Measurements from ENCODE around the gene VWA3B. TPM values are rescaled to one million over a fixed set of nuclear protein-coding genes. Genes with fewer than 3 reads are reported as not detected.

VWA3B gene
- polyA plus RNA-seq, 3 donors: not detected

DNA sequence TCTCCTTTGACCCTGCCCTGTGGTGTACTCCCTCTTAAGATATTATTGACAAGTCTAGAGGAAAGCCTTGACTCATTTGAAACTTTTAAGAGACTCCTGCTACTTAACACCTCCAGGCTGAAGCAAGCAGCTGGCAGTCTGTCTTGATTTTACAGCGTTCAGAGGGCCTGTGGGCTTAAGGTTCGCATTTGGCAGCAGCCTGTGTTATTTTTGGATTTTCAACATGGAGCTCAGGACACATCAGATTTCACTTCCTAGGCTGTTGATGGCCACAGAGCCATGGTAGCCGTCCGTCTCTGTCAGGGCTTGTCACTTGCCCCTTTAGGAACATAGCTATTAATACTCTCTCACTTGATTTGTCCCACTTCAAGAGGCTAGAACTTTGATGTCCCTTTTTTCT is 73.6 kb downstream of the VWA3B start:
- Histone ChIP-seq H3K27ac (ENCODE audit: low read depth in 1 of 2, low read length in 2 of 2) (no peak overlapping the region), H3K4me3 (replicated peaks in 1 of 3; ENCODE audit: low read depth in 2 of 3, low read length in 3 of 3) (no peak overlapping the region), H3K79me2 (ENCODE audit: insufficient read depth, low read length) (no peaks in the 10 kb centered on the region), H3K4me2 (replicated peaks; ENCODE audit: extremely low read depth, low read length, poor library complexity, severe bottlenecking) (no peak overlapping the region), H2AFZ (ENCODE audit: insufficient read depth, low read depth, low read length, poor library complexity, severe bottlenecking) (no peak overlapping the region), H3K36me3 (replicated peaks in 1 of 2; ENCODE audit: control insufficient read depth in 1 of 2, insufficient read depth in 2 of 2, low read length in 2 of 2) (no peaks in the 10 kb centered on the region), H3K9me3 (replicated peaks in 1 of 2; ENCODE audit: control insufficient read depth in 1 of 2, insufficient read depth in 1 of 2, low read length in 2 of 2) (no peaks in the 10 kb centered on the region), H3K27me3 (ENCODE audit: control insufficient read depth in 2 of 2, insufficient read depth in 2 of 2, low read length in 2 of 2) (peaks cover 0 to 3% of the 10 kb centered on the region in 2 donors), H4K20me1 (ENCODE audit: insufficient read depth, low read length) (no peaks in the 10 kb centered on the region), H3K9ac (ENCODE audit: insufficient read depth, low read length, poor library complexity, severe bottlenecking) (no peak overlapping the region), H3K4me1 (ENCODE audit: control insufficient read depth in 1 of 2, insufficient read depth in 2 of 2, low read length in 2 of 2) (no peaks in the 10 kb centered on the region)
- no peak for DNase-seq
- H3K4me1 Mint-ChIP-seq: no peaks in the 10 kb centered on the region
- peaks cover 0 to 2% (median 0%) of the 10 kb centered on the region in 7 donors for H3K9me3 Mint-ChIP-seq
- TF ChIP-seq CTCF (IDR thresholded peaks at IDR 0.05): no peak
- no peak overlapping the region for H3K4me3 Mint-ChIP-seq
- no peaks in the 10 kb centered on the region for H3K36me3 Mint-ChIP-seq
- 89% methylated on average over 4 of the region's 4 CpGs for WGBS (ENCODE audit: insufficient coverage)
- peaks cover 7 to 21% (median 15%) of the 10 kb centered on the region in 3 donors for H3K27me3 Mint-ChIP-seq (ENCODE audit: low read depth in 3 of 3)
- H3K27ac Mint-ChIP-seq: no peak overlapping the region
- intact Hi-C loops (cut with micrococcal nuclease): no loop called here

DNA sequence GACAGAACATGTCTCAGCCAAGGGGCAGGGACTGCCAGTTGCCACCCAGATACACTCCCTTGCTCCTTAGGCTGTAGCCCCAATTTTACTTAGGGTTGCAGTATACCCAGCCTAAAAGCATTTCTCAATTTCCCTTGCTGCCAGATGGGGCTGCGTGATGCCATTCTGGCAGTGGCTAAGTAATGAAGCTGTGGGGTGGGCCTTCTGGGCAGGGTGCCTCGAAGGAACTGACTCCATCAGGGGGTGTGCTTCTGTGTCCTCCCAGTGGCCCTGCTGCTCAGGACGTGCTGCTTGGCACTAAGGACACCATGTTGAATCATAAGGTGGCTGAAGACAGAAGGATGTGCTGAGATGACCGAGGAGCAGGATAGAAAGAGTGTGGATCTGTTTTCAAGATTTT is 74.2 kb downstream of the VWA3B start:
- H3K36me3 ChIP-seq (replicated peaks in 1 of 2; ENCODE audit: control insufficient read depth in 1 of 2, insufficient read depth in 2 of 2, low read length in 2 of 2): no peaks in the 10 kb centered on the region
- intact Hi-C loops (cut with micrococcal nuclease): no loop called here
- peaks cover 0 to 3% of the 10 kb centered on the region in 2 donors for H3K27me3 ChIP-seq (ENCODE audit: control insufficient read depth in 2 of 2, insufficient read depth in 2 of 2, low read length in 2 of 2)
- H3K27ac ChIP-seq (ENCODE audit: low read depth in 1 of 2, low read length in 2 of 2): no peak overlapping the region
- H3K9ac ChIP-seq (ENCODE audit: insufficient read depth, low read length, poor library complexity, severe bottlenecking): no peak overlapping the region
- H3K27me3 Mint-ChIP-seq (ENCODE audit: low read depth in 3 of 3): peaks cover 10 to 19% (median 15%) of the 10 kb centered on the region in 3 donors
- H4K20me1 ChIP-seq (ENCODE audit: insufficient read depth, low read length): no peaks in the 10 kb centered on the region
- H3K79me2 ChIP-seq (ENCODE audit: insufficient read depth, low read length): no peaks in the 10 kb centered on the region
- no peak overlapping the region for H3K4me3 Mint-ChIP-seq
- no peaks in the 10 kb centered on the region for H3K9me3 ChIP-seq (replicated peaks in 1 of 2; ENCODE audit: control insufficient read depth in 1 of 2, insufficient read depth in 1 of 2, low read length in 2 of 2)
- 69% methylated on average over 2 of the region's 4 CpGs for whole genome bisulfite sequencing (ENCODE audit: insufficient coverage)
- no peak overlapping the region for H3K4me3 ChIP-seq (replicated peaks in 1 of 3; ENCODE audit: low read depth in 2 of 3, low read length in 3 of 3)
- no peak overlapping the region for H3K27ac Mint-ChIP-seq
- DNase-seq: no peak
- H3K4me1 Mint-ChIP-seq: no peaks in the 10 kb centered on the region
- H3K36me3 Mint-ChIP-seq: no peaks in the 10 kb centered on the region
- H3K4me1 ChIP-seq (ENCODE audit: control insufficient read depth in 1 of 2, insufficient read depth in 2 of 2, low read length in 2 of 2): no peaks in the 10 kb centered on the region
- TF ChIP-seq CTCF (IDR thresholded peaks at IDR 0.05): no peak
- H3K9me3 Mint-ChIP-seq: peaks cover 0 to 2% (median 0%) of the 10 kb centered on the region in 7 donors
- H3K4me2 ChIP-seq (replicated peaks; ENCODE audit: extremely low read depth, low read length, poor library complexity, severe bottlenecking): no peak overlapping the region
- H2AFZ ChIP-seq (ENCODE audit: insufficient read depth, low read depth, low read length, poor library complexity, severe bottlenecking): no peak overlapping the region

All from CD14-positive monocyte (primary cell).